Esophagus squamous epithelium (tissue), 4 donors: ENCODE results near the gene GAL3ST2.

Source experiments
- POLR2A ChIP-seq, 4 donors: fragments of 450-650 bp; IDR thresholded peaks; one replicate each; pipeline ENCODE4 v1.6.1; 2017; ENCODE audit warnings: antibody characterized with exemption in 4 of 4, mild to moderate bottlenecking in 4 of 4, moderate library complexity in 3 of 4
- TF ChIP-seq, protein P1 (sequence below), 6 experiments: fragments of 450-650 bp in 4 of 6; fragments of 200-600 bp in 2 of 6; sonication (generic) in 2 of 6; IDR thresholded peaks; one replicate each; pipeline ENCODE4 v1.5.1; 2016 to 2019; ENCODE audit warnings: antibody characterized with exemption in 6 of 6, mild to moderate bottlenecking in 4 of 6, moderate library complexity in 4 of 6

DNA sequence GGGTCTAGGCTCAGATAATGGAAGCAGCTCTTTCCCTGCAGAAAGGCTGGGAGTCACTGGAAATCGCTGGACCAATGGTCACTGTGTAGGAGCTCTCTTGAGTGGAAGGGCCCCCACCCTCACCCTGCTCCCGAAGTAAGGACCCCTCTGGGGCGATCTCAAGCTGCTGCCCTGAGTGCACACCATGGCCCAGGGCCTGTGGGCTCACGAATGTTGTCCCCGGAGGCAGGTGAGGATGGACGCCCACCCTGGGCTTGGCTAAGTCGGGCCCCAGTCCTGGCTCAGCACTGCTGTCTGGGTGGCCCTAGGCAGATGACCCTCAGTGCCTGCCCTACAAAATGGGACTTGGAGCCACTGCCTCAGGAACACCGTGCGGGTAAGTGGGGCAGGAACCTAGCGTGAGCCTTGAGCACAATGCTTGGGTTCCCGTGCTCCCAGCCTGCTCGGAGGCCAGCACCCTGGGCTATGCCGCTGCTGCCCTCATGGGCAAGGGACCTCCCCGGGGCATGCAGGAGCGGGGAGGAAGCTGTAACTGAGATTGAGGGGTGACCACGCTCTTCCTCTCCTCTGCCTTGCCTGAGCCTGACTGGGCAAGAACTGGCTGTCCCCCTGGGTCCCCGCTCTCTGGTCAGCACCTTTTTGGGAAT lies 38.5 kb upstream of the GAL3ST2 start:
- TF ChIP-seq, protein P1, sequence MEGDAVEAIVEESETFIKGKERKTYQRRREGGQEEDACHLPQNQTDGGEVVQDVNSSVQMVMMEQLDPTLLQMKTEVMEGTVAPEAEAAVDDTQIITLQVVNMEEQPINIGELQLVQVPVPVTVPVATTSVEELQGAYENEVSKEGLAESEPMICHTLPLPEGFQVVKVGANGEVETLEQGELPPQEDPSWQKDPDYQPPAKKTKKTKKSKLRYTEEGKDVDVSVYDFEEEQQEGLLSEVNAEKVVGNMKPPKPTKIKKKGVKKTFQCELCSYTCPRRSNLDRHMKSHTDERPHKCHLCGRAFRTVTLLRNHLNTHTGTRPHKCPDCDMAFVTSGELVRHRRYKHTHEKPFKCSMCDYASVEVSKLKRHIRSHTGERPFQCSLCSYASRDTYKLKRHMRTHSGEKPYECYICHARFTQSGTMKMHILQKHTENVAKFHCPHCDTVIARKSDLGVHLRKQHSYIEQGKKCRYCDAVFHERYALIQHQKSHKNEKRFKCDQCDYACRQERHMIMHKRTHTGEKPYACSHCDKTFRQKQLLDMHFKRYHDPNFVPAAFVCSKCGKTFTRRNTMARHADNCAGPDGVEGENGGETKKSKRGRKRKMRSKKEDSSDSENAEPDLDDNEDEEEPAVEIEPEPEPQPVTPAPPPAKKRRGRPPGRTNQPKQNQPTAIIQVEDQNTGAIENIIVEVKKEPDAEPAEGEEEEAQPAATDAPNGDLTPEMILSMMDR (IDR thresholded peaks at IDR 0.05), result no peak
- TF ChIP-seq POLR2A (IDR thresholded peaks at IDR 0.05), result no peak
